Gastroesophageal sphincter (tissue), 3 donors: ENCODE results near the gene GJA10.

Experiments used
- CTCF ChIP-seq, 4 experiments: fragments of 200-600 bp in 2 of 4; fragments of 450-650 bp in 2 of 4; sonication (generic) in 1 of 4; IDR thresholded peaks; one replicate each; pipeline ENCODE4 v1.5.1; 2017 to 2019; ENCODE audit warnings: antibody characterized with exemption in 4 of 4, mild to moderate bottlenecking in 2 of 4, moderate library complexity in 2 of 4
- POLR2AphosphoS5 ChIP-seq: sonication (generic); formaldehyde crosslinking; IDR thresholded peaks from one replicate; pipeline ENCODE4 v1.6.1; 2017; ENCODE audit warnings: antibody characterized with exemption

GRCh38 chr6:89936177-89936576, 41.9 kb downstream of the GJA10 start:
- no peak for TF ChIP-seq CTCF (IDR thresholded peaks at IDR 0.05)
- TF ChIP-seq POLR2AphosphoS5 = no peak
